Measurements from ENCODE around the gene UCMA. TPM values are rescaled to one million over a fixed set of nuclear protein-coding genes. Genes with fewer than 3 reads are reported as not detected.
"Not testable (repeated sequence)": the region's sequence is repeated elsewhere in the genome, so short reads cannot be mapped to it uniquely, and the experiment has no call there.

Gene UCMA, protein sequence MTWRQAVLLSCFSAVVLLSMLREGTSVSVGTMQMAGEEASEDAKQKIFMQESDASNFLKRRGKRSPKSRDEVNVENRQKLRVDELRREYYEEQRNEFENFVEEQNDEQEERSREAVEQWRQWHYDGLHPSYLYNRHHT
- total RNA-seq (ENCODE audit: unreplicated experiment): not detected
- long read RNA-seq: 0 reads

GRCh38 chr10:13234172-13234571 is at the start of gene UCMA:
Gene UCMA (minus strand): TSS chr10:13234374. CDS start chr10:13234258, 116 bp downstream.
- no peaks in the 10 kb centered on the region for H3K9me3 Mint-ChIP-seq (ENCODE audit: unreplicated experiment)
- no peak within 1 kb of the TSS for H3K27ac Mint-ChIP-seq (ENCODE audit: unreplicated experiment)
- H3K36me3 Mint-ChIP-seq (ENCODE audit: low read depth, unreplicated experiment): no peaks in the 10 kb centered on the region
- peaks cover 7% of the 10 kb centered on the region for H3K4me1 Mint-ChIP-seq (ENCODE audit: unreplicated experiment)
- H3K27me3 Mint-ChIP-seq (ENCODE audit: unreplicated experiment): peaks cover 3% of the 10 kb centered on the region
- DNase-seq (ENCODE audit: low spot score): no peak
- no peak within 1 kb of the TSS for H3K4me3 Mint-ChIP-seq (ENCODE audit: unreplicated experiment)
- TF ChIP-seq, protein P1, sequence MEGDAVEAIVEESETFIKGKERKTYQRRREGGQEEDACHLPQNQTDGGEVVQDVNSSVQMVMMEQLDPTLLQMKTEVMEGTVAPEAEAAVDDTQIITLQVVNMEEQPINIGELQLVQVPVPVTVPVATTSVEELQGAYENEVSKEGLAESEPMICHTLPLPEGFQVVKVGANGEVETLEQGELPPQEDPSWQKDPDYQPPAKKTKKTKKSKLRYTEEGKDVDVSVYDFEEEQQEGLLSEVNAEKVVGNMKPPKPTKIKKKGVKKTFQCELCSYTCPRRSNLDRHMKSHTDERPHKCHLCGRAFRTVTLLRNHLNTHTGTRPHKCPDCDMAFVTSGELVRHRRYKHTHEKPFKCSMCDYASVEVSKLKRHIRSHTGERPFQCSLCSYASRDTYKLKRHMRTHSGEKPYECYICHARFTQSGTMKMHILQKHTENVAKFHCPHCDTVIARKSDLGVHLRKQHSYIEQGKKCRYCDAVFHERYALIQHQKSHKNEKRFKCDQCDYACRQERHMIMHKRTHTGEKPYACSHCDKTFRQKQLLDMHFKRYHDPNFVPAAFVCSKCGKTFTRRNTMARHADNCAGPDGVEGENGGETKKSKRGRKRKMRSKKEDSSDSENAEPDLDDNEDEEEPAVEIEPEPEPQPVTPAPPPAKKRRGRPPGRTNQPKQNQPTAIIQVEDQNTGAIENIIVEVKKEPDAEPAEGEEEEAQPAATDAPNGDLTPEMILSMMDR (IDR thresholded peaks at IDR 0.05; ENCODE audit: unreplicated experiment): no peak

GRCh38 chr10:13282348-13282747 is 48.2 kb upstream of the UCMA start:
- H3K27me3 Mint-ChIP-seq (ENCODE audit: unreplicated experiment); H3K4me3 Mint-ChIP-seq (ENCODE audit: unreplicated experiment): not testable (repeated sequence)

GRCh38 chr10:13276749-13277365 is 42.7 kb upstream of the UCMA start:
- peak overlapping the region; percentile 39 for H3K27ac Mint-ChIP-seq (ENCODE audit: unreplicated experiment)
- no peaks in the 10 kb centered on the region for H3K27me3 Mint-ChIP-seq (ENCODE audit: unreplicated experiment)
- no peaks in the 10 kb centered on the region for H3K36me3 Mint-ChIP-seq (ENCODE audit: low read depth, unreplicated experiment)
- peaks cover 10% of the 10 kb centered on the region for H3K4me1 Mint-ChIP-seq (ENCODE audit: unreplicated experiment)
- TF ChIP-seq, protein P1 (IDR thresholded peaks at IDR 0.05; ENCODE audit: unreplicated experiment): no peak
- H3K4me3 Mint-ChIP-seq (ENCODE audit: unreplicated experiment): no peak overlapping the region
- H3K9me3 Mint-ChIP-seq (ENCODE audit: unreplicated experiment): no peaks in the 10 kb centered on the region
- no peak for DNase-seq (ENCODE audit: low spot score)

More at GRCh38 chr10:13282348-13282747, 48.2 kb upstream of the UCMA start:
- DNase-seq (ENCODE audit: low spot score); H3K27ac Mint-ChIP-seq (ENCODE audit: unreplicated experiment); H3K9me3 Mint-ChIP-seq (ENCODE audit: unreplicated experiment); H3K4me1 Mint-ChIP-seq (ENCODE audit: unreplicated experiment); H3K36me3 Mint-ChIP-seq (ENCODE audit: low read depth, unreplicated experiment): not testable (repeated sequence)

DNA sequence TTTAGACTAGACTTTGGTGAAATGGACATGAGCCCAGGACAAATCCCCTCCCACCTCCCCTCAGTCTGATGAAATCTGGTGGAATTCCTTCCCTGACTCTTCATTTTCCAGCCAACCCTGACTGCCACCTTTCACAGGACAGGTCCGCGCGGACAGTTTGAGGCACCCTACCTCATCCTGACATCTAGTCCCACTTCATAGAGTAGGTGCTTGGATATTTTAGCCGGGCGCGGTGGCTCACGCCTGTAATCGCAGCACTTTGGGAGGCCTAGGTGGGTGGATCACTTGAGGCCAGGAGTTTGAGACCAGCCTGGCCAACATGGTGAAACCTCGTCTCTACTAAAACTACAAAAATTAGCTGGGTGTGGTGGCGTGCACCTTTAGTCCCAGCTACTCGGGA is 42.0 kb upstream of the UCMA start:
- H3K36me3 Mint-ChIP-seq (ENCODE audit: low read depth, unreplicated experiment); H3K27ac Mint-ChIP-seq (ENCODE audit: unreplicated experiment); H3K9me3 Mint-ChIP-seq (ENCODE audit: unreplicated experiment); DNase-seq (ENCODE audit: low spot score); H3K4me3 Mint-ChIP-seq (ENCODE audit: unreplicated experiment); H3K27me3 Mint-ChIP-seq (ENCODE audit: unreplicated experiment): not testable (repeated sequence)
- H3K4me1 Mint-ChIP-seq (ENCODE audit: unreplicated experiment): peaks cover 15% of the 10 kb centered on the region

DNA sequence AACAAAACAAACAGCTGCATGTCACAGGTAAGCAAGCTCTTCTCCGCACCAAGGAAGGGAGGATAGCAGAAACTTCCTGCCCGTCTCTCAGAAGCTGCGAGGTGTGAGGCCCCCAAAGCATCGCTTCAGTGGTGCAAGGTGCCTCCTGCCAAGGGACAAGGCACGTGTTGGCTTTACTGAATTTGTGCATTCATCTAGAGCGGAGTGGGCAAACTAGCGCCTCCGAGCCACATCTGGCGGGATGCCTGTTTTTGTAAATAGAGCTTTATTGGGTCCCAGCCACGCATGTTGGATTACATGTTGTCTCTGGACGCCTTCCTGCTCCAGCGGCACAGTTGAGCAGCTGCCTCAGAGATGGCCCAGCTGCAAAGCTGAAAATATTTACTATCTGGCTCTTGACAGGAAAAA is 38.0 kb upstream of the UCMA start:
- Mint-ChIP-seq H3K27ac (ENCODE audit: unreplicated experiment) (no peak overlapping the region), H3K9me3 (ENCODE audit: unreplicated experiment) (no peaks in the 10 kb centered on the region), H3K36me3 (ENCODE audit: low read depth, unreplicated experiment) (no peaks in the 10 kb centered on the region), H3K4me1 (ENCODE audit: unreplicated experiment) (peaks cover 13% of the 10 kb centered on the region), H3K4me3 (ENCODE audit: unreplicated experiment) (no peak overlapping the region), H3K27me3 (ENCODE audit: unreplicated experiment) (peaks cover 1% of the 10 kb centered on the region)
- no peak for DNase-seq (ENCODE audit: low spot score)
- TF ChIP-seq, protein P1 (IDR thresholded peaks at IDR 0.05; ENCODE audit: unreplicated experiment): no peak

GRCh38 chr10:13271552-13272163 is 37.5 kb upstream of the UCMA start:
- H3K4me3 Mint-ChIP-seq (ENCODE audit: unreplicated experiment): no peak overlapping the region
- TF ChIP-seq, protein P1 (IDR thresholded peaks at IDR 0.05; ENCODE audit: unreplicated experiment): peak; percentile 44
- no peak overlapping the region for H3K27ac Mint-ChIP-seq (ENCODE audit: unreplicated experiment)
- no peaks in the 10 kb centered on the region for H3K9me3 Mint-ChIP-seq (ENCODE audit: unreplicated experiment)
- DNase-seq (ENCODE audit: low spot score): peak; percentile 53
- H3K4me1 Mint-ChIP-seq (ENCODE audit: unreplicated experiment): peaks cover 8% of the 10 kb centered on the region
- peaks cover 1% of the 10 kb centered on the region for H3K27me3 Mint-ChIP-seq (ENCODE audit: unreplicated experiment)
- H3K36me3 Mint-ChIP-seq (ENCODE audit: low read depth, unreplicated experiment): no peaks in the 10 kb centered on the region
